ENCODE measurements around the gene CTXND1.
A peak's percentile ranks its signal among the peaks of the same experiment; 100 is the strongest.

Gene CTXND1

GRCh38 chr15:80259942-80260510 is 8.0 kb upstream of the CTXND1 start (continued):
- TF ChIP-seq REST (tag by site-specific recombination; IDR thresholded peaks at IDR 0.05), result no peak
- TF ChIP-seq ZNF707 (tag by site-specific recombination; IDR thresholded peaks at IDR 0.05), result no peak
- TF ChIP-seq ZSCAN4 (tag by site-specific recombination; IDR thresholded peaks at IDR 0.05), result no peak
- TF ChIP-seq PRDM1 (tag by site-specific recombination; IDR thresholded peaks at IDR 0.05), result no peak
- no peak for TF ChIP-seq PATZ1 (tag by site-specific recombination; IDR thresholded peaks at IDR 0.05)

DNA sequence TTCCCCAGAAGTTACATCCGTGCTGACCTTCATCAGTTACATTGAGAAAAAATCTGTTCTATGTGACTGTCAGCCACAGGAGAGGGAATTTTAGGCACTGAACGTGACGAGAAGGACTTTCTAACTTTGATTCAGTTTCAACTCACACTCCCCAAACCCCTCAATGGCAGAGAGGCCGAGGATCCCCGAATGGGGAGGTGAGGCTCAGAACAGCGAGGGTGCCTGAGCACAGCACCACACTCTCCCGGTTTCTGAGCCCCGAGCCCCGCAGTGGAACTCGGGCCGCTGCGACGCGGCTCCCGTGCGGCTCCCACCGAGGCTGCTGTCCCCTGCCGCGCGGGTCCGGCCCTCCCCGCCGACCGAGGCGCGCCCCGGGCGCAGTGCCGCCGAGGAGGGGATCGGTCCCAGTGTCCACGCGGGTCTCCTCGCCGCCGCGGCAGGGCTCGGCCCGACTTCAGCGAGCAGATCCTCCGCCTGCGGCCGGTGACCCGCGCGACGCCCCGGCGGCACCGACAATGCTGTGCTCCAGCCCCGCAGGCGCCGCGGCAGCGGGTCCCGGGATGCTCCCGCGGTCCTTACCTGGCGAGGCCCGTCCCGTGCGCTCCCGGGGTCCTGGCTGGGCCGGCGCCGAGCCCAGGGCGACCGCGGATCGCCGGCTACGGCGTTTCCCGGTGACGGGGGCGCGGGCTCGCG is 439 bp downstream of the CTXND1 start:
- Histone ChIP-seq H3K27ac (ENCODE audit: extremely low read depth, low read depth, low read length) (no peak overlapping the region), H3K4me3 (ENCODE audit: low read depth, low read length) (peak overlapping the region; percentile 43), H3K36me3 (ENCODE audit: control insufficient read depth in 2 of 2, insufficient read depth in 1 of 2, low read length in 2 of 2) (no peaks in the 10 kb centered on the region), H3K9me3 (ENCODE audit: control insufficient read depth, insufficient read depth, low read depth, low read length) (no peaks in the 10 kb centered on the region), H3K4me1 (ENCODE audit: control insufficient read depth, insufficient read depth, low read length) (peaks cover 8% of the 10 kb centered on the region)
- CTCF ChIA-PET, result interaction anchor here (1.2 to 1.6 kb wide), 2 partner anchors 11 to 14 kb away, joined by 3 to 4 read pairs; no protein-coding TSS in a partner anchor
- TF ChIP-seq ZNF341 (tag by site-specific recombination; IDR thresholded peaks at IDR 0.05; ENCODE audit: low read depth) (peak; percentile 51), ZBTB17 (tag by site-specific recombination; IDR thresholded peaks at IDR 0.05) (no peak), ZBTB20 (tag by site-specific recombination; IDR thresholded peaks at IDR 0.05) (peak; percentile 28; the same call in 1 of the 2 replicates), ZBTB26 (tag by site-specific recombination; optimal IDR thresholded peaks at IDR 0.05) (peak; percentile 57), ZNF335 (tag by site-specific recombination; conservative IDR thresholded peaks at IDR 0.05) (peak; percentile 4; the same call in 1 of the 2 replicates)
- POLR2A ChIA-PET, result no interaction called here

- no peak overlapping the region for H3K4me3 ChIP-seq (ENCODE audit: low read depth, low read length)
Observed at GRCh38 chr15:80250614-80251427, 1.2 kb downstream of the CTXND1 start.

More at GRCh38 chr15:80250614-80251427, 1.2 kb downstream of the CTXND1 start:
- Histone ChIP-seq H3K4me1 (ENCODE audit: control insufficient read depth, insufficient read depth, low read length) (peaks cover 8% of the 10 kb centered on the region), H3K36me3 (ENCODE audit: control insufficient read depth in 2 of 2, insufficient read depth in 1 of 2, low read length in 2 of 2) (no peaks in the 10 kb centered on the region), H3K27ac (ENCODE audit: extremely low read depth, low read depth, low read length) (no peak overlapping the region), H3K9me3 (ENCODE audit: control insufficient read depth, insufficient read depth, low read depth, low read length) (no peaks in the 10 kb centered on the region)
- ChIA-PET CTCF (interaction anchor here (0.6 to 1.6 kb wide), 4 partner anchors 10 to 285 kb away, joined by 3 to 6 read pairs (median 4); no protein-coding TSS in a partner anchor), POLR2A (no interaction called here)
- TF ChIP-seq ZNF335 (tag by site-specific recombination; conservative IDR thresholded peaks at IDR 0.05) (0 out of 2 replicates have a peak, but pooled peaks have one; percentile 20), ZNF221 (tag by site-specific recombination; IDR thresholded peaks at IDR 0.05; ENCODE audit: borderline replicate concordance) (no peak), ZNF266 (tag by site-specific recombination; IDR thresholded peaks at IDR 0.05; ENCODE audit: low read depth) (no peak)

Measured in HEK293 (cell line).